ENCODE measurements around the gene HSPA4L.

HSPA4L gene

DNA sequence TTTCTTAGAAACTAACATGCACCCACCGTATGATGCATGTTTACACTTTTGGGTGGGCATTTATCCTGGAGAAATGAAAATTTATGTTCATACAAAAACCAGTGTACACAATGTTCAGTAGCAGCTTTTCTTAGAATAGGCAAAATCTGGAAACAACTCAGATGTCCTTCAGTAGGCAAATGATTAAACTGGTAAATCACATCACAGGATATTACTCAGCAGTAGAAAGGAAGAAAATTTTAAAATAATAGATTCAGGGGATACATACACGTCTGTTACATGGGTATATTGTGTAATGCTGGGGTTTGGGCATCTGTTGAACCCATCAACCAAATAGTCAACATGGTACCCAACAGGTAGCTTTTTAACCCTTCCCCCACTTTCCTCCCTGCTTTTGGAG, 25.2 kb upstream of the HSPA4L start:
- TF ChIP-seq, protein P1, sequence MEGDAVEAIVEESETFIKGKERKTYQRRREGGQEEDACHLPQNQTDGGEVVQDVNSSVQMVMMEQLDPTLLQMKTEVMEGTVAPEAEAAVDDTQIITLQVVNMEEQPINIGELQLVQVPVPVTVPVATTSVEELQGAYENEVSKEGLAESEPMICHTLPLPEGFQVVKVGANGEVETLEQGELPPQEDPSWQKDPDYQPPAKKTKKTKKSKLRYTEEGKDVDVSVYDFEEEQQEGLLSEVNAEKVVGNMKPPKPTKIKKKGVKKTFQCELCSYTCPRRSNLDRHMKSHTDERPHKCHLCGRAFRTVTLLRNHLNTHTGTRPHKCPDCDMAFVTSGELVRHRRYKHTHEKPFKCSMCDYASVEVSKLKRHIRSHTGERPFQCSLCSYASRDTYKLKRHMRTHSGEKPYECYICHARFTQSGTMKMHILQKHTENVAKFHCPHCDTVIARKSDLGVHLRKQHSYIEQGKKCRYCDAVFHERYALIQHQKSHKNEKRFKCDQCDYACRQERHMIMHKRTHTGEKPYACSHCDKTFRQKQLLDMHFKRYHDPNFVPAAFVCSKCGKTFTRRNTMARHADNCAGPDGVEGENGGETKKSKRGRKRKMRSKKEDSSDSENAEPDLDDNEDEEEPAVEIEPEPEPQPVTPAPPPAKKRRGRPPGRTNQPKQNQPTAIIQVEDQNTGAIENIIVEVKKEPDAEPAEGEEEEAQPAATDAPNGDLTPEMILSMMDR (IDR thresholded peaks at IDR 0.05): no peak
- DNase-seq (ENCODE audit: low spot score): no peak
- no peak overlapping the region for H3K27ac ChIP-seq
- no peak overlapping the region for H3K4me3 ChIP-seq

DNA sequence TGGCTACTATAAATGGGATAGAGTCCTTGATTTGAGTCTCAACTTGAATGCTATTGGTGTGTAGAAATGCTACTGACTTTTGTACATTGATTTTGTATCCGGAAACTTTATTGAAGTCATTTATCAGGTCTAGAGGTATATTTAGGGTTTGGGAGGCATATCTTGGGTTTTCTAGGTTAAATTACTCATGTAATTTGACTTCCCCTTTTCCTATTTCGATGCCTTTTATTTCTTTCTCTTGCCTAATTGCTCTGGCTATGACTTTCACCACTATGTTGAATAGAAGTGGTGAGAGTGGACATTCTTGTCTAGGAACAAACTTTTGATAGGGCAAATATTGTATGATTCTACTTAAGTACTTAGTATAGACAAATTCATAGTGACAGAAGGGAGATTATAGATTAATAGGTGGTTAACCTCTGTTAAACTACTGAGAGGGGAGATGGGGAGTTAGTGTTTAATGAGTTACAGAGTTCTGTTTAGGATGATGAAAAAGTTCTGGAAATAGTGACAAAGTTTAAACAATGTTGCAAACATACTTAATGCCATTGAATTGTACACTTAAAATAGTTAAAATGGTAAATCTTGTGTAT, 22.8 kb upstream of the HSPA4L start:
- no peak overlapping the region for H3K27ac ChIP-seq

DNA sequence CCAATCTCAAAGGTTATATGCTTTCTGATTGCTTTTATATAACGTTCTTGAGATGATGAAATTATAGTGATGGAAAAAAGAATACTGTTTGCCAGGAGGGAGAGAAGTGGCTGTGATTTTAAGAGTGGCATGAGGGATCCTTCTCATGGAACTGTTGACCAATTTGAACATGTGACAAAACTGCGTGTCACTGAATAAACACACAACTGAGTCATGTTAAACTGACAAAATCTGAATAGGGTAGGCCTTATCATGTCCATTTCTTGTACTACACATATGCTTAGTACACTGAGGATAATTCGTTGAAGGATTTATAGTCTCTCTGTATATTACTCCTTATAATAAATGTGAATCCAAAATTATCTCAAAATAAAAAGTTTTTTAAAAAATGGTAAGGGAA, 22.2 kb upstream of the HSPA4L start:
- DNase-seq (ENCODE audit: low spot score): no peak
- Histone ChIP-seq H3K27ac (no peak overlapping the region), H3K4me3 (no peak overlapping the region)
- TF ChIP-seq, protein P1 (IDR thresholded peaks at IDR 0.05): no peak

More for the DNA sequence above, 22.8 kb upstream of the HSPA4L start:
- DNase-seq (ENCODE audit: low spot score): no peak
- H3K4me3 ChIP-seq: no peak overlapping the region
- TF ChIP-seq, protein P1 (IDR thresholded peaks at IDR 0.05): no peak

DNA sequence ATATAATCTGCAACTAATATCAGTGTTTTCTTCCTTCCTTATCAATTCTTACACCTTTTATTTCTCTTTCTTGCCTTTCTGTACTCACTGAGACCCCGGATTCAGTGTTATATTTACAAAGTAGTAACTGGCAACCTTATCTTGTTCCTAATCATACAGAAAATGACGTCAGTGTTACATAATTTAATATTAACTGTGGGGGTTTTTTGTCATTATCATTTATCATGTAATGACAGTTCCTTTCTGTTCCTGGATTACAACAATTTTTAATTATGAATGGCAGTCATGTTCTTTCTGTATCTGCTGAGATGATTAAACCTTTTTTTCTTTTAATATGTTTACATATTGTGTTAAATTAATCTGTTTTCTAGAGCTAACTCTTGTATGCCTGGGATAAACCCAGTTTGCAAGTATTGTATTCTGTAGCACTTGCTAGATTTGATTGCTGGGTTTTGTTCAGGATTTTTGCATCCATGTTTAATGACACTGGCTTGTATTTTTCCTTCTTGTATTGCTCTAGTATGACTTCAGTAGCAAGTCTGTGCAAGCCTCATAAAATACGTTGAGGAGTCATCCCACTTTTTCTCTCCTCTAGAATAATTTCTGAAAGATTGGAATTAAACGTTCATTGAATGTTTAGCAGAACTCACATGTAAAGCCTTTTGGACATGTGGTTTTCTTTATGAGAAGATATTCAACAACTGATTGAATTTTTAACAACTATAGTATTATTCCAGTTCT, 10.4 kb upstream of the HSPA4L start:
- no peak for DNase-seq (ENCODE audit: low spot score)
- Histone ChIP-seq H3K4me3 (no peak overlapping the region), H3K27ac (no peak overlapping the region)
- TF ChIP-seq, protein P1 (IDR thresholded peaks at IDR 0.05): no peak

DNA sequence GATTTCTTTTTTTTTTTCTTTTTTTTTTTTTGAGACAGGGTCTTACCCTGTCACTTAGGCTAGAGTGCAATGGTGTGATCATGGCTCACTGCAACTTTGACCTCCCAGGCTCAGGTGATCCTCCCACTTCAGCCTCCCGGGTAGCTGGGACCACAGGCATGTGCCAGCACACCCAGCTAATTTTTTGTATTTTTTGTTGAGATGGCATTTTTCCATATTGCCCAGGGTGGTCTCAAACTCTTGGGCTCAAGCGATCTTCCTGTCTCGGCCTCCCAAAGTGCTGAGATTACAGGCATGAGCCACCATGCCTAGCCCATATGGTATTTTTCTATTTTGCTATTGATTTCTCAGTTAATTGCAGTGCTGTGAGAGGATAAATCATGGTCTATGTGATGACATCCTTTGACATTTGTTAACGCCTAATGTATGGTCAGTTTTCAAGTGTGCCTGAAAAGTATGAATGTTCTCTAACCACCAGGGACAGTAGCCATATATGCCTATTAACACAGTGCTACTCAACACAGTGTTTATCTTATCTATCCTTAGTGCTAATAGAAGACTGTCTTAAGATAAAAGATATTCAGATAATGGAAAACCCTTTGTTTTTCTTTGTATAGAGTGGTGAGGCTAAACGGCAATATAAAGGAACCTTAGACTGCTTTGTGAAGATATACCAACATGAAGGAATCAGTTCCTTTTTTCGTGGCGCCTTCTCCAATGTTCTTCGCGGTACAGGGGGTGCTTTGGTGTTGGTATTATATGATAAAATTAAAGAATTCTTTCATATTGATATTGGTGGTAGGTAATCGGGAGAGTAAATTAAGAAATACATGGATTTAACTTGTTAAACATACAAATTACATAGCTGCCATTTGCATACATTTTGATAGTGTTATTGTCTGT, 9.1 kb upstream of the HSPA4L start:
- Histone ChIP-seq H3K4me3 (no peak overlapping the region), H3K27ac (no peak overlapping the region)
- no peak for DNase-seq (ENCODE audit: low spot score)
- TF ChIP-seq, protein P1 (IDR thresholded peaks at IDR 0.05): no peak

DNA sequence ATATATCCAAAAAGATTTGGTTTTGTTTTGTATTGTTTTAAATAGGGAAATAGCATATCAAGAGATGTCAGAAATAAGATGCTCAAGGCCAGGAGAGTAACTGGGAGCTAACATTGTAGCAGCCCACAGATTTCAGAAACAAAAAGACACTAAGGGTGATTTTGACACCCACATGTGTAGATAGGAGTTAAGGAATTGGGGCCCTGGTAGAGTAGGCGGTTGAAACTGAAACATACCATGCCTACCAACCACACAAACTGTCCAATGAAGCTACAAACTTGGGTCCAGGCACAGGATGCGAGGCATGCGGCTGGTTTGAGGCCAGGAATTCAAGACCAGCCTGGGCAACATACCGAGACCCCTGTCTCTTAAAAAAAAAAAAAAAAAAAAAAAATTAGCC, 6.3 kb upstream of the HSPA4L start:
- DNase-seq (ENCODE audit: low spot score): no peak
- H3K4me3 ChIP-seq: no peak overlapping the region
- TF ChIP-seq, protein P1 (IDR thresholded peaks at IDR 0.05): no peak
- H3K27ac ChIP-seq: no peak overlapping the region

Data from coronary artery (tissue), 2 donors.